HCT116 (cell line): ENCODE measurements around the gene SORBS1. TPM values are rescaled to one million over a fixed set of nuclear protein-coding genes. Genes with fewer than 3 reads are reported as not detected.

ENCODE experiments used
- ATAC-seq: fragments of 200-7000 bp; cut with Tn5 transposase; 2 replicates; pipeline ENCODE4 v1.9.1; 2020; ENCODE audit warnings: mild to moderate bottlenecking, moderate library complexity
- BruUV-seq: library from RNA; stranded (reverse); fragments of 400-500 nt; replicated peaks from 2 replicates; lab custom pipeline; 2021; lab: Mats Ljungman, UMichigan
- CTCF ChIA-PET: fragments of 300-600 bp; sonication (Branson Sonifier 250); formaldehyde crosslinking; loops from one replicate; lab custom pipeline; 2021; ENCODE audit warnings: antibody characterized with exemption; lab: Charles Lee
- POLR2A ChIA-PET: fragments of 300-600, 350-600 bp; sonication (Branson Sonifier 250); formaldehyde crosslinking; loops from one replicate; lab custom pipeline; 2021; ENCODE audit warnings: antibody characterized with exemption; lab: Charles Lee
- RAD21 ChIA-PET, 2 experiments: fragments of 300-600 bp; sonication (Branson Sonifier 250); formaldehyde crosslinking; loops; one replicate each; lab custom pipeline; 2023; ENCODE audit warnings: low total read pairs in 2 of 2; ENCODE audit not compliant: uncharacterized antibody in 2 of 2, unreplicated experiment in 2 of 2, low non-redundant PET in 1 of 2; lab: Charles Lee
- DNase-seq: peaks from one replicate; pipeline ENCODE4 v3.0.0-alpha.2; 2010; ENCODE audit warnings: low read depth, low spot score
- H2AFZ ChIP-seq: fragments of 200-600 bp; shearing (Covaris generic), sonication (generic); 2 replicates; pipeline ENCODE4 v1.6.1; 2017; ENCODE audit warnings: low read depth, mixed run types, mixed read lengths, antibody characterized with exemption, low read length; ENCODE audit not compliant: poor library complexity, severe bottlenecking
- H3K27ac ChIP-seq: 2 replicates; pipeline ENCODE4 v1.5.1; 2012; ENCODE audit warnings: low read depth, low read length
- H3K27me3 ChIP-seq: fragments of 200-600 bp; sonication (generic); 2 replicates; pipeline ENCODE4 v1.6.1; 2016; ENCODE audit warnings: mixed run types, low read length, mixed read lengths; ENCODE audit not compliant: insufficient read depth
- H3K36me3 ChIP-seq, 2 experiments: fragments of 200-500 bp in 1 of 2; fragments of 200-600 bp in 1 of 2; sonication (Bioruptor generic) in 1 of 2; sonication (generic) in 1 of 2; 2 replicates each; pipeline versions ENCODE4 v1.5.1 to v1.6.1; 2014 to 2016; ENCODE audit warnings: low read length in 2 of 2, inconsistent platforms in 1 of 2, mixed read lengths in 1 of 2, mixed run types in 1 of 2; ENCODE audit not compliant: insufficient read depth in 2 of 2, control insufficient read depth in 1 of 2
- H3K4me1 ChIP-seq, 2 experiments: fragments of 200-600 bp in 1 of 2; sonication (generic) in 1 of 2; 2 replicates each; pipeline versions ENCODE4 v1.5.1 to v1.6.1; 2012 to 2017; ENCODE audit warnings: low read length in 2 of 2, inconsistent platforms in 1 of 2, mild to moderate bottlenecking in 1 of 2, mixed read lengths in 1 of 2, mixed run types in 1 of 2, moderate library complexity in 1 of 2; ENCODE audit not compliant: insufficient read depth in 2 of 2, control insufficient read depth in 1 of 2
- H3K4me2 ChIP-seq: fragments of 200-600 bp; sonication (generic); 2 replicates; pipeline ENCODE4 v1.6.1; 2017; ENCODE audit warnings: mixed run types, low read length, mixed read lengths
- H3K4me3 ChIP-seq, 2 experiments: fragments of 200-600 bp in 1 of 2; sonication (generic) in 1 of 2; replicated peaks in 1 of 2; 2 replicates each; pipeline ENCODE4 v1.5.1; 2011 to 2016; ENCODE audit warnings: low read length in 2 of 2, control low read depth in 1 of 2, low read depth in 1 of 2, mild to moderate bottlenecking in 1 of 2, mixed read lengths in 1 of 2, mixed run types in 1 of 2
- H3K79me2 ChIP-seq: fragments of 200-600 bp; sonication (generic); 2 replicates; pipeline ENCODE4 v1.6.1; 2017; ENCODE audit warnings: mild to moderate bottlenecking, mixed run types, low read length, moderate library complexity, mixed read lengths; ENCODE audit not compliant: insufficient read depth
- H3K9ac ChIP-seq: fragments of 200-600 bp; sonication (generic); 2 replicates; pipeline ENCODE4 v1.6.1; 2016; ENCODE audit warnings: low read length, mixed read lengths
- H3K9me2 ChIP-seq: fragments of 200-600 bp; sonication (generic), shearing (Covaris generic); 2 replicates; pipeline ENCODE4 v1.6.1; 2017; ENCODE audit warnings: mixed run types, mild to moderate bottlenecking, moderate library complexity; ENCODE audit not compliant: insufficient read depth
- H3K9me3 ChIP-seq, 2 experiments: fragments of 200-500 bp in 1 of 2; fragments of 200-600 bp in 1 of 2; sonication (Bioruptor generic) in 1 of 2; sonication (generic) in 1 of 2; 2 replicates each; pipeline ENCODE4 v1.6.1; 2014 to 2017; ENCODE audit warnings: low read length in 2 of 2, mixed read lengths in 2 of 2, inconsistent platforms in 1 of 2, low read depth in 1 of 2, mild to moderate bottlenecking in 1 of 2, mixed run types in 1 of 2, moderate library complexity in 1 of 2; ENCODE audit not compliant: control insufficient read depth in 1 of 2, insufficient read depth in 1 of 2
- H4K20me1 ChIP-seq: fragments of 200-600 bp; sonication (generic), shearing (Covaris generic); 2 replicates; pipeline ENCODE4 v1.6.1; 2017; ENCODE audit warnings: mixed run types, mild to moderate bottlenecking, moderate library complexity; ENCODE audit not compliant: insufficient read depth
- CBX3 ChIP-seq: IDR thresholded peaks from 2 replicates; pipeline ENCODE4 v1.6.1; 2012; ENCODE audit warnings: low read depth
- CEBPB ChIP-seq: IDR thresholded peaks from 2 replicates; pipeline ENCODE4 v1.6.1; 2012; ENCODE audit warnings: low read depth
- EGR1 ChIP-seq: IDR thresholded peaks from 2 replicates; pipeline ENCODE4 v1.6.1; 2012; ENCODE audit warnings: low read depth
- ELF1 ChIP-seq: IDR thresholded peaks from 2 replicates; pipeline ENCODE4 v1.6.1; 2012; ENCODE audit warnings: low read depth, borderline replicate concordance
- EZH2 ChIP-seq: fragments of 200-600 bp; sonication (generic); IDR thresholded peaks from 2 replicates; pipeline ENCODE4 v1.6.1; 2017; ENCODE audit warnings: antibody characterized with exemption, mixed run types
- EZH2phosphoT487 ChIP-seq: fragments of 200-600 bp; IDR thresholded peaks from 2 replicates; pipeline ENCODE4 v1.6.1; 2018; ENCODE audit warnings: antibody characterized with exemption, borderline replicate concordance
- POLR2A ChIP-seq: IDR thresholded peaks from 2 replicates; pipeline ENCODE4 v1.7.0; 2011; ENCODE audit warnings: borderline replicate concordance; ENCODE audit not compliant: insufficient read depth, insufficient read length; ENCODE audit errors: extremely low read depth
- SIN3A ChIP-seq: IDR thresholded peaks from 2 replicates; pipeline ENCODE4 v1.6.1; 2012; ENCODE audit warnings: low read depth
- SP1 ChIP-seq: IDR thresholded peaks from 2 replicates; pipeline ENCODE4 v1.6.1; 2012; ENCODE audit warnings: low read depth
- YY1 ChIP-seq: IDR thresholded peaks from 2 replicates; pipeline ENCODE4 v1.6.1; 2011; ENCODE audit warnings: low read length, low read depth, moderate library complexity, mild to moderate bottlenecking; ENCODE audit not compliant: insufficient replicate concordance; ENCODE audit errors: extremely low read depth
- ZNF274 ChIP-seq: fragments of 200-500 bp; sonication (Bioruptor generic); IDR thresholded peaks from 2 replicates; pipeline ENCODE4 v1.6.1; 2014; ENCODE audit warnings: mild to moderate bottlenecking, low read depth, low read length, inconsistent platforms
- intact Hi-C: fragments of 100-400 bp; cut with micrococcal nuclease; formaldehyde crosslinking; loops from 2 replicates; pipeline ENCODE4 v1.10.0; 2022
- total RNA-seq: library from RNA; stranded (reverse); gene quantifications from one replicate; pipeline ENCODE4 v1.2.1, GENCODE V29; 2021; ENCODE audit not compliant: unreplicated experiment
- TF ChIP-seq, protein P1 (sequence below): IDR thresholded peaks from 2 replicates; pipeline ENCODE4 v1.6.1; 2012; ENCODE audit warnings: low read depth
- TF ChIP-seq, protein P2 (sequence below): IDR thresholded peaks from 2 replicates; pipeline ENCODE4 v1.6.1; 2012

SORBS1 gene
- total RNA-seq, 1 experiment from 2014 or later, result 3.4 TPM

DNA sequence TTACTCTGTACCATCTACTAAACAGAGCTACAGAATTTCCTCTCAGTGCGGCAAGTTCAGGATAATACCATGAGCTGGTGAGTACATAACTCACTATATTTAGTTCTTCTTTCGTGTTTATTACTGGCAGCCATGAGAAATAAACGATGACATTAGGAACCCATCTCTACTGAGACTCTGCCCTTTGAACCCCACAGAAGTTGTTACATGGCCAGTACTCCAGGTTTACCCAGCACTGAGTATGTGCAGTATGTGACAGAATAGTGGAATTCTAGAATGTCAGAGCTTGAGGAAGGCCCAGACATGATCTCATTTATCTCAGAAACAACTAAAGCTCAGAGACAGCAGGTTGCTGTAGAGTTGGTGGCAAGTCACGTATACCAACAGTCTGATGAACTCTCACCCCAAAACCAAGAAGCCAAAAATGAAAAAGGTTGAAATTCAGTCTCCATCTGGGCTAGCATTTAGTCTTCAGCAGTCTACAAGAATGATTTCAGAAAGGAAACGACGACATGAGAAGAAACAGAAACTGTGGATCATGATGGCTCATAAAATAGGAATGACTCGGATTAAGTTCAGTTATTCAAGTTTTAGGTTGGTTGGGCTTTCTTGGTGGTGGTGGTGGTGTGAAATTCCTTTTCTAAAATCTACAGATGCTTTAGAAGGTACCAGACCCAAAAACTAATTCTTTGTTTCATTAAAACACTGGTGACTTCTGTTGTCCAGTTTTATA, 78.5 kb downstream of the SORBS1 start:
- Histone ChIP-seq H3K9ac (no peak overlapping the region), H3K27ac (no peak overlapping the region), H3K9me2 (no peaks in the 10 kb centered on the region), H3K4me2 (no peak overlapping the region), H4K20me1 (no peaks in the 10 kb centered on the region), H3K36me3 (no peaks in the 10 kb centered on the region), H3K4me3 (no peak overlapping the region), H3K27me3 (no peaks in the 10 kb centered on the region), H2AFZ (no peak overlapping the region), H3K9me3 (no peaks in the 10 kb centered on the region), H3K4me1 (peaks cover 0 to 9% of the 10 kb centered on the region in 2 experiments; a peak in 1 of 4 replicates), H3K79me2 (no peaks in the 10 kb centered on the region)
- ChIA-PET CTCF (no interaction called here), RAD21 (no interaction called here), POLR2A (no interaction called here)
- ATAC-seq (no peak), DNase-seq (no peak)
- BruUV-seq, result no TSS peak
- intact Hi-C loops, result no loop called here
- TF ChIP-seq, protein P1, sequence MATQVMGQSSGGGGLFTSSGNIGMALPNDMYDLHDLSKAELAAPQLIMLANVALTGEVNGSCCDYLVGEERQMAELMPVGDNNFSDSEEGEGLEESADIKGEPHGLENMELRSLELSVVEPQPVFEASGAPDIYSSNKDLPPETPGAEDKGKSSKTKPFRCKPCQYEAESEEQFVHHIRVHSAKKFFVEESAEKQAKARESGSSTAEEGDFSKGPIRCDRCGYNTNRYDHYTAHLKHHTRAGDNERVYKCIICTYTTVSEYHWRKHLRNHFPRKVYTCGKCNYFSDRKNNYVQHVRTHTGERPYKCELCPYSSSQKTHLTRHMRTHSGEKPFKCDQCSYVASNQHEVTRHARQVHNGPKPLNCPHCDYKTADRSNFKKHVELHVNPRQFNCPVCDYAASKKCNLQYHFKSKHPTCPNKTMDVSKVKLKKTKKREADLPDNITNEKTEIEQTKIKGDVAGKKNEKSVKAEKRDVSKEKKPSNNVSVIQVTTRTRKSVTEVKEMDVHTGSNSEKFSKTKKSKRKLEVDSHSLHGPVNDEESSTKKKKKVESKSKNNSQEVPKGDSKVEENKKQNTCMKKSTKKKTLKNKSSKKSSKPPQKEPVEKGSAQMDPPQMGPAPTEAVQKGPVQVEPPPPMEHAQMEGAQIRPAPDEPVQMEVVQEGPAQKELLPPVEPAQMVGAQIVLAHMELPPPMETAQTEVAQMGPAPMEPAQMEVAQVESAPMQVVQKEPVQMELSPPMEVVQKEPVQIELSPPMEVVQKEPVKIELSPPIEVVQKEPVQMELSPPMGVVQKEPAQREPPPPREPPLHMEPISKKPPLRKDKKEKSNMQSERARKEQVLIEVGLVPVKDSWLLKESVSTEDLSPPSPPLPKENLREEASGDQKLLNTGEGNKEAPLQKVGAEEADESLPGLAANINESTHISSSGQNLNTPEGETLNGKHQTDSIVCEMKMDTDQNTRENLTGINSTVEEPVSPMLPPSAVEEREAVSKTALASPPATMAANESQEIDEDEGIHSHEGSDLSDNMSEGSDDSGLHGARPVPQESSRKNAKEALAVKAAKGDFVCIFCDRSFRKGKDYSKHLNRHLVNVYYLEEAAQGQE, result no peak
- TF ChIP-seq EGR1 (no peak), ZNF274 (no peak), POLR2A (no peak), EZH2 (no peak), CBX3 (no peak), SIN3A (no peak), CEBPB (no peak), SP1 (no peak), ELF1 (no peak), YY1 (no peak), EZH2phosphoT487 (no peak)
- TF ChIP-seq, protein P2, sequence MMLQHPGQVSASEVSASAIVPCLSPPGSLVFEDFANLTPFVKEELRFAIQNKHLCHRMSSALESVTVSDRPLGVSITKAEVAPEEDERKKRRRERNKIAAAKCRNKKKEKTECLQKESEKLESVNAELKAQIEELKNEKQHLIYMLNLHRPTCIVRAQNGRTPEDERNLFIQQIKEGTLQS, result no peak
